ENCODE results near the gene CBARP.
A peak's percentile ranks its signal among the peaks of the same experiment; 100 is the strongest.
"Not testable (repeated sequence)": the region's sequence is repeated elsewhere in the genome, so short reads cannot be mapped to it uniquely, and the experiment has no call there.

The CBARP gene

GRCh38 chr19:1213391-1214286, 24.2 kb downstream of the CBARP start:
- DNase-seq (ENCODE audit: low spot score): peak; percentile 86

- no peak for DNase-seq (ENCODE audit: low spot score)
Measured at GRCh38 chr19:1211494-1212234, 26.1 kb downstream of the CBARP start.

- DNase-seq (ENCODE audit: low spot score): no peak
Measured at GRCh38 chr19:1210227-1210538, 27.6 kb downstream of the CBARP start.

- DNase-seq (ENCODE audit: low spot score): not testable (repeated sequence)
Measured at GRCh38 chr19:1208830-1209229, 29.0 kb downstream of the CBARP start.

- DNase-seq (ENCODE audit: low spot score): no peak
Measured at GRCh38 chr19:1206864-1207450, 30.8 kb downstream of the CBARP start.

GRCh38 chr19:1206150-1206863, 31.5 kb downstream of the CBARP start:
- no peak for DNase-seq (ENCODE audit: low spot score)

- DNase-seq (ENCODE audit: low spot score): peak; percentile 93
Measured at GRCh38 chr19:1205114-1206099, 32.4 kb downstream of the CBARP start, which contains the start of gene STK11. Gene STK11, plus strand, starts transcription at chr19:1205778. Its CDS starts 1,136 bp downstream, at chr19:1206914.

GRCh38 chr19:1200614-1201013, 37.2 kb downstream of the CBARP start:
- not testable (repeated sequence) for DNase-seq (ENCODE audit: low spot score)

- DNase-seq (ENCODE audit: low spot score): no peak
Measured at GRCh38 chr19:1199531-1199930, 38.3 kb downstream of the CBARP start.

- no peak for DNase-seq (ENCODE audit: low spot score)
Measured at GRCh38 chr19:1189419-1189818, 48.4 kb downstream of the CBARP start.

GRCh38 chr19:1183543-1184172, 54.1 kb downstream of the CBARP start:
- DNase-seq (ENCODE audit: low spot score): no peak

GRCh38 chr19:1182727-1183126, 55.1 kb downstream of the CBARP start:
- no peak for DNase-seq (ENCODE audit: low spot score)

- no peak for DNase-seq (ENCODE audit: low spot score)
Measured at GRCh38 chr19:1182068-1182467, 55.7 kb downstream of the CBARP start.

- DNase-seq (ENCODE audit: low spot score): no peak
Measured at GRCh38 chr19:1181606-1182005, 56.2 kb downstream of the CBARP start.

All from kidney capillary endothelial cell (primary cell).